ENCODE data around the gene MLXIP.

The MLXIP gene

GRCh38 chr12:122085591-122085990 lies 7.0 kb downstream of the MLXIP start:
- H3K27ac ChIP-seq, result no peak overlapping the region; the same call in 1 of the 2 replicates
- TF ChIP-seq CTCF (IDR thresholded peaks at IDR 0.05; ENCODE audit: low read depth, low read length), result no peak
- H3K27me3 ChIP-seq (ENCODE audit: insufficient read depth, low read depth, severe bottlenecking), result peaks cover 17% of the 10 kb centered on the region
- no peaks in the 10 kb centered on the region; the same call in 1 of the 2 replicates for H3K36me3 ChIP-seq
- DNase-seq, result peak; percentile 25
- H3K9me3 ChIP-seq (ENCODE audit: severe bottlenecking), result no peaks in the 10 kb centered on the region
- no peak overlapping the region for H3K4me3 ChIP-seq (ENCODE audit: low read depth, low read length)

GRCh38 chr12:122086116-122086515 lies 7.6 kb downstream of the MLXIP start:
- no peak overlapping the region for H3K4me3 ChIP-seq (ENCODE audit: low read depth, low read length)
- H3K36me3 ChIP-seq, result no peaks in the 10 kb centered on the region; the same call in 1 of the 2 replicates
- no peak for DNase-seq
- TF ChIP-seq CTCF (IDR thresholded peaks at IDR 0.05; ENCODE audit: low read depth, low read length), result no peak
- H3K27ac ChIP-seq, result no peak overlapping the region
- H3K27me3 ChIP-seq (ENCODE audit: insufficient read depth, low read depth, severe bottlenecking), result peaks cover 11% of the 10 kb centered on the region
- H3K9me3 ChIP-seq (ENCODE audit: severe bottlenecking), result no peaks in the 10 kb centered on the region

GRCh38 chr12:122086641-122087285 lies 8.2 kb downstream of the MLXIP start:
- H3K9me3 ChIP-seq (ENCODE audit: severe bottlenecking), result no peaks in the 10 kb centered on the region

GRCh38 chr12:122087431-122088178 lies 9.0 kb downstream of the MLXIP start:
- H3K4me3 ChIP-seq (ENCODE audit: low read depth, low read length), result no peak overlapping the region
- TF ChIP-seq CTCF (IDR thresholded peaks at IDR 0.05; ENCODE audit: low read depth, low read length), result no peak
- DNase-seq, result peak; percentile 72
- no peak overlapping the region for H3K27ac ChIP-seq
- peaks cover 10% of the 10 kb centered on the region for H3K27me3 ChIP-seq (ENCODE audit: insufficient read depth, low read depth, severe bottlenecking)
- no peaks in the 10 kb centered on the region; the same call in 1 of the 2 replicates for H3K36me3 ChIP-seq
- H3K9me3 ChIP-seq (ENCODE audit: severe bottlenecking), result no peaks in the 10 kb centered on the region

More at GRCh38 chr12:122086641-122087285, 8.2 kb downstream of the MLXIP start:
- TF ChIP-seq CTCF (IDR thresholded peaks at IDR 0.05; ENCODE audit: low read depth, low read length), result no peak
- DNase-seq, result peak; percentile 26
- Histone ChIP-seq H3K4me3 (ENCODE audit: low read depth, low read length) (no peak overlapping the region), H3K36me3 (no peaks in the 10 kb centered on the region; the same call in 1 of the 2 replicates), H3K27me3 (ENCODE audit: insufficient read depth, low read depth, severe bottlenecking) (peaks cover 10% of the 10 kb centered on the region), H3K27ac (no peak overlapping the region)

GRCh38 chr12:122088179-122088810 lies 9.7 kb downstream of the MLXIP start:
- Histone ChIP-seq H3K27ac (no peak overlapping the region), H3K4me3 (ENCODE audit: low read depth, low read length) (no peak overlapping the region), H3K9me3 (ENCODE audit: severe bottlenecking) (no peaks in the 10 kb centered on the region), H3K36me3 (no peaks in the 10 kb centered on the region; the same call in 1 of the 2 replicates), H3K27me3 (ENCODE audit: insufficient read depth, low read depth, severe bottlenecking) (peaks cover 7% of the 10 kb centered on the region)
- DNase-seq, result no peak
- no peak for TF ChIP-seq CTCF (IDR thresholded peaks at IDR 0.05; ENCODE audit: low read depth, low read length)
